H1 (cell line): Measurements from ENCODE around the gene SNX24. TPM values are rescaled to one million over a fixed set of nuclear protein-coding genes. Genes with fewer than 3 reads are reported as not detected.

Experiments used
- BACH1 ChIP-seq: IDR thresholded peaks from 2 replicates; pipeline ENCODE4 v1.6.1; 2012; ENCODE audit warnings: low read length, improper control_type of control experiment
- BCL11A ChIP-seq, 2 experiments: IDR thresholded peaks; one replicate each; pipeline ENCODE4 v1.6.1; 2011; ENCODE audit warnings: low read depth in 2 of 2, low read length in 2 of 2, mild to moderate bottlenecking in 2 of 2
- EZH2 ChIP-seq: fragments of 200-600 bp; sonication (generic); IDR thresholded peaks from 2 replicates; pipeline ENCODE4 v1.7.1; 2012; ENCODE audit warnings: low read depth, mild to moderate bottlenecking, moderate library complexity, low read length, inconsistent platforms; ENCODE audit not compliant: severe bottlenecking
- FOSL1 ChIP-seq: IDR thresholded peaks from 2 replicates; pipeline ENCODE4 v1.6.1; 2011; ENCODE audit warnings: mild to moderate bottlenecking, low read depth, low read length, moderate library complexity; ENCODE audit not compliant: insufficient read depth
- POLR2AphosphoS5 ChIP-seq: IDR thresholded peaks from 2 replicates; pipeline ENCODE4 v1.6.1; 2011; ENCODE audit warnings: low read depth, low read length
- TAF1 ChIP-seq: IDR thresholded peaks from 2 replicates; pipeline ENCODE4 v1.6.1; 2011; ENCODE audit warnings: mild to moderate bottlenecking, low read depth, low read length
- USF2 ChIP-seq: IDR thresholded peaks from 2 replicates; pipeline ENCODE4 v1.6.1; 2011; ENCODE audit warnings: low read length, improper control_type of control experiment
- polyA plus RNA-seq, 7 experiments: library from polyadenylated mRNA; depleted of rRNA in 3 of 7; stranded (reverse) in 5 of 7; unstranded in 2 of 7; fragments of >200 nt in 5 of 7; fragments of 200-250 nt in 2 of 7; gene quantifications; 1 replicate in 5 of 7; 2 replicates in 1 of 7; 4 replicates in 1 of 7; pipeline versions ENCODE4 v1.2.1 to v1.2.3, GENCODE V29; 2011 to 2013; ENCODE audit warnings: missing spikeins in 2 of 7, mixed read lengths in 2 of 7
- total RNA-seq: library from RNA; stranded (reverse); fragmentation: NEBNext Ultra II Directional; extraction: Animal tissue kit (Norgen Biotek cat#: 25700); gene quantifications from 2 replicates; pipeline ENCODE4 v1.2.1, GENCODE V29; 2021
- TF ChIP-seq, protein P1 (sequence below): fragments of 300-600 bp; sonication (generic); IDR thresholded peaks from 2 replicates; pipeline ENCODE4 v1.7.1; 2012; ENCODE audit warnings: low read length, moderate library complexity, mild to moderate bottlenecking, inconsistent platforms; ENCODE audit not compliant: insufficient replicate concordance
- TF ChIP-seq, protein P2 (sequence below): IDR thresholded peaks from 2 replicates; pipeline ENCODE4 v1.6.1; 2012; ENCODE audit warnings: inconsistent platforms

SNX24 gene
- total and polyA plus RNA-seq, 2 of the 8 experiments (the other 6 are each of a cell fraction or from before 2014, with no cell fraction given) = 7.3 to 14.3 TPM

GRCh38 chr5:122972877-122973276, 127.5 kb downstream of the SNX24 start (continued):
- TF ChIP-seq, protein P1, sequence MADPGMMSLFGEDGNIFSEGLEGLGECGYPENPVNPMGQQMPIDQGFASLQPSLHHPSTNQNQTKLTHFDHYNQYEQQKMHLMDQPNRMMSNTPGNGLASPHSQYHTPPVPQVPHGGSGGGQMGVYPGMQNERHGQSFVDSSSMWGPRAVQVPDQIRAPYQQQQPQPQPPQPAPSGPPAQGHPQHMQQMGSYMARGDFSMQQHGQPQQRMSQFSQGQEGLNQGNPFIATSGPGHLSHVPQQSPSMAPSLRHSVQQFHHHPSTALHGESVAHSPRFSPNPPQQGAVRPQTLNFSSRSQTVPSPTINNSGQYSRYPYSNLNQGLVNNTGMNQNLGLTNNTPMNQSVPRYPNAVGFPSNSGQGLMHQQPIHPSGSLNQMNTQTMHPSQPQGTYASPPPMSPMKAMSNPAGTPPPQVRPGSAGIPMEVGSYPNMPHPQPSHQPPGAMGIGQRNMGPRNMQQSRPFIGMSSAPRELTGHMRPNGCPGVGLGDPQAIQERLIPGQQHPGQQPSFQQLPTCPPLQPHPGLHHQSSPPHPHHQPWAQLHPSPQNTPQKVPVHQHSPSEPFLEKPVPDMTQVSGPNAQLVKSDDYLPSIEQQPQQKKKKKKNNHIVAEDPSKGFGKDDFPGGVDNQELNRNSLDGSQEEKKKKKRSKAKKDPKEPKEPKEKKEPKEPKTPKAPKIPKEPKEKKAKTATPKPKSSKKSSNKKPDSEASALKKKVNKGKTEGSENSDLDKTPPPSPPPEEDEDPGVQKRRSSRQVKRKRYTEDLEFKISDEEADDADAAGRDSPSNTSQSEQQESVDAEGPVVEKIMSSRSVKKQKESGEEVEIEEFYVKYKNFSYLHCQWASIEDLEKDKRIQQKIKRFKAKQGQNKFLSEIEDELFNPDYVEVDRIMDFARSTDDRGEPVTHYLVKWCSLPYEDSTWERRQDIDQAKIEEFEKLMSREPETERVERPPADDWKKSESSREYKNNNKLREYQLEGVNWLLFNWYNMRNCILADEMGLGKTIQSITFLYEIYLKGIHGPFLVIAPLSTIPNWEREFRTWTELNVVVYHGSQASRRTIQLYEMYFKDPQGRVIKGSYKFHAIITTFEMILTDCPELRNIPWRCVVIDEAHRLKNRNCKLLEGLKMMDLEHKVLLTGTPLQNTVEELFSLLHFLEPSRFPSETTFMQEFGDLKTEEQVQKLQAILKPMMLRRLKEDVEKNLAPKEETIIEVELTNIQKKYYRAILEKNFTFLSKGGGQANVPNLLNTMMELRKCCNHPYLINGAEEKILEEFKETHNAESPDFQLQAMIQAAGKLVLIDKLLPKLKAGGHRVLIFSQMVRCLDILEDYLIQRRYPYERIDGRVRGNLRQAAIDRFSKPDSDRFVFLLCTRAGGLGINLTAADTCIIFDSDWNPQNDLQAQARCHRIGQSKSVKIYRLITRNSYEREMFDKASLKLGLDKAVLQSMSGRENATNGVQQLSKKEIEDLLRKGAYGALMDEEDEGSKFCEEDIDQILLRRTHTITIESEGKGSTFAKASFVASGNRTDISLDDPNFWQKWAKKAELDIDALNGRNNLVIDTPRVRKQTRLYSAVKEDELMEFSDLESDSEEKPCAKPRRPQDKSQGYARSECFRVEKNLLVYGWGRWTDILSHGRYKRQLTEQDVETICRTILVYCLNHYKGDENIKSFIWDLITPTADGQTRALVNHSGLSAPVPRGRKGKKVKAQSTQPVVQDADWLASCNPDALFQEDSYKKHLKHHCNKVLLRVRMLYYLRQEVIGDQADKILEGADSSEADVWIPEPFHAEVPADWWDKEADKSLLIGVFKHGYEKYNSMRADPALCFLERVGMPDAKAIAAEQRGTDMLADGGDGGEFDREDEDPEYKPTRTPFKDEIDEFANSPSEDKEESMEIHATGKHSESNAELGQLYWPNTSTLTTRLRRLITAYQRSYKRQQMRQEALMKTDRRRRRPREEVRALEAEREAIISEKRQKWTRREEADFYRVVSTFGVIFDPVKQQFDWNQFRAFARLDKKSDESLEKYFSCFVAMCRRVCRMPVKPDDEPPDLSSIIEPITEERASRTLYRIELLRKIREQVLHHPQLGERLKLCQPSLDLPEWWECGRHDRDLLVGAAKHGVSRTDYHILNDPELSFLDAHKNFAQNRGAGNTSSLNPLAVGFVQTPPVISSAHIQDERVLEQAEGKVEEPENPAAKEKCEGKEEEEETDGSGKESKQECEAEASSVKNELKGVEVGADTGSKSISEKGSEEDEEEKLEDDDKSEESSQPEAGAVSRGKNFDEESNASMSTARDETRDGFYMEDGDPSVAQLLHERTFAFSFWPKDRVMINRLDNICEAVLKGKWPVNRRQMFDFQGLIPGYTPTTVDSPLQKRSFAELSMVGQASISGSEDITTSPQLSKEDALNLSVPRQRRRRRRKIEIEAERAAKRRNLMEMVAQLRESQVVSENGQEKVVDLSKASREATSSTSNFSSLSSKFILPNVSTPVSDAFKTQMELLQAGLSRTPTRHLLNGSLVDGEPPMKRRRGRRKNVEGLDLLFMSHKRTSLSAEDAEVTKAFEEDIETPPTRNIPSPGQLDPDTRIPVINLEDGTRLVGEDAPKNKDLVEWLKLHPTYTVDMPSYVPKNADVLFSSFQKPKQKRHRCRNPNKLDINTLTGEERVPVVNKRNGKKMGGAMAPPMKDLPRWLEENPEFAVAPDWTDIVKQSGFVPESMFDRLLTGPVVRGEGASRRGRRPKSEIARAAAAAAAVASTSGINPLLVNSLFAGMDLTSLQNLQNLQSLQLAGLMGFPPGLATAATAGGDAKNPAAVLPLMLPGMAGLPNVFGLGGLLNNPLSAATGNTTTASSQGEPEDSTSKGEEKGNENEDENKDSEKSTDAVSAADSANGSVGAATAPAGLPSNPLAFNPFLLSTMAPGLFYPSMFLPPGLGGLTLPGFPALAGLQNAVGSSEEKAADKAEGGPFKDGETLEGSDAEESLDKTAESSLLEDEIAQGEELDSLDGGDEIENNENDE = no peak
- TF ChIP-seq POLR2AphosphoS5 (no peak), USF2 (no peak), FOSL1 (no peak), BACH1 (no peak), TAF1 (no peak), BCL11A (IDR thresholded peaks at IDR 0.05; ENCODE audit: low read depth in 2 of 2, low read length in 2 of 2) (no peak), EZH2 (no peak)
- TF ChIP-seq, protein P2, sequence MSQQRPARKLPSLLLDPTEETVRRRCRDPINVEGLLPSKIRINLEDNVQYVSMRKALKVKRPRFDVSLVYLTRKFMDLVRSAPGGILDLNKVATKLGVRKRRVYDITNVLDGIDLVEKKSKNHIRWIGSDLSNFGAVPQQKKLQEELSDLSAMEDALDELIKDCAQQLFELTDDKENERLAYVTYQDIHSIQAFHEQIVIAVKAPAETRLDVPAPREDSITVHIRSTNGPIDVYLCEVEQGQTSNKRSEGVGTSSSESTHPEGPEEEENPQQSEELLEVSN = no peak
